HG02970 (cell line): Measurements from ENCODE around the gene TSPEAR.

Source experiments
- ATAC-seq: cut with Tn5 transposase; IDR thresholded peaks from one replicate; pipeline ENCODE4 v1.9.1; 2021; ENCODE audit warnings: mild to moderate bottlenecking, moderate library complexity, moderate number of reproducible peaks; ENCODE audit not compliant: unreplicated experiment, low FRiP score

TSPEAR gene

DNA sequence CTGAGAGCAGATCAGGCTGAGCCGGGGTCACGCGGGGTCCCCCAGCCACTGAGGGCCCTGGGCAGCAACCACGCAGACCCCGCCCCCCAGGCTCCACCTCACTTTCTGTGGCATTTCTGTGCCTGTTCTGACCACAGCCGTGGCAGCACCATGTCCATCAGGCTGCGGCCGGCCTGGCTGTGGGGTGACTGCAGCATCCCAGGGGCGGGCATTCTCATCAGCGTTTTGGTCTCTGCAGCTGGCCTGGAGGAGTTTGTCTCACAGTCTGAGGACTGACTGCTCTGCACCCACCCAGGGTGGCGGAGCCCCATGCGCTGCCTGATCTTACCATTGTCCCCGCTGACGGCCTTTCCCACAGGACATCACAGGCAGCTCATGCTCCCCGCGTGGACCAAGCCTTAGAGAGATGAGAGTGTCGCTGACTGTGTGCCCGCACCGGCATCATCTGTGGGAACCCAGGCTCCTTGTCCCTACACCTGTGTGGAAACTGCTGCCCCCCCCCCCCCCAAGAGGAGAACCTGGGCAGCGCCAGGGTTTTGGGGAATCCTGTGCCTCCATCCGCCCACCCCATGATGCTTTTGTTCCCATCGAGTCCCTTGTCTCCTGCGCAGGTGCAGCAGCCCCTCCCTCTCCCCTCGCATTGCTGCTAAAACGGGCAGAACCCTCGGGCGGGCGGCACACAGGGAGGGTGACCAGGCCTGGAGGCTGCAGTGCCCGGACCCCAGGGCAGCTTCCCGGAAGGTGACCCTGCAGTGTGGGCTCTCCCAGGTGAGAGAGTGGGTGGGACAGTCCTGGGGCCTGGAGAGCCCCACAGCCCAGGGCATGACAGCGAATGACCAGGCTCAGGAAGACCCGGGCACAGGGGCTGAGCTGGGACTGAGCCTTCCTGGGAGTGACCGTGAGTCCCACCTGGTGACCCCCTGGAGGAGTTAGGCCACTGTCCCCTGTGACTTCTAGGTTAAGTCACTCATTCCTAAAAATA is 173.2 kb downstream of the TSPEAR start:
- ATAC-seq: no peak

DNA sequence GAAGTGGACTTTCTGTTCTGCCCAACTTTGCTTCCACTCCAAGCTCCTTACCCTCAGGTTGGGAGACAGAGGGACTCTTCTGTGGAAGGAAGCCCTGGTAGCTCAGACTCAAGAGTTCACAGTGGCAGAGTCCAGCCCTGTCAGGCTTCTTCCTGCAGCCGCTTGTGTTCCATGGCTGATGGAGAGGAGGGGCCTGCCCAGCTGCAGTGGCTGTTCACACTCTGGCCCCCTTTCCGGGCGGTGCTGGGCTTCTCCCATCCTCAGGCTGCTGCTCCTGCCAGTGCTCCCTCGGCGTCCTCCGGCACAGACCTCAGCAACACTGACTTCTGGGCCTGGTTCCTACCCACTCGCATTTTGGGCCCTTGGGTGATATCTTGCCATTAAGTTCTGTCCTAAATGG is 175.4 kb downstream of the TSPEAR start:
- no peak for ATAC-seq

DNA sequence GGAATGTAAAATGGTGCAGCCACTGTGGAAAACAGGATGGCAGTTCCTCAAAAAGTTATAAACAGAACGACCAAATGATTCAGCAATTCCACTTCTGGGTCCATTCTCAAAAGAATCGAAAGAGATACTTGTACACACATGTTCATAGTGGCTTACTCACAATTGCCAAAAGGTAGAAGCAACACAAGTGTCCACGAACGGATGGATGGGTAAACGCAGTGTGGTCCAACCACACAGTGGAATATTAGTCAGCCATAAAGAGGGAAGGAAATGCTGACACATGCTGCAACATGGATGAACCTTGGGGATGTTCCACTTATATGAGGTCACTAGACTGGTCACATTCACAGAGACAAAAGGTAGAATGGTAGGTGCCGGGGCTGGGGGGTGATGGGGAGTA is 176.7 kb downstream of the TSPEAR start:
- ATAC-seq: no peak

GRCh38 chr21:44533891-44534627 is 177.3 kb downstream of the TSPEAR start:
- no peak for ATAC-seq

DNA sequence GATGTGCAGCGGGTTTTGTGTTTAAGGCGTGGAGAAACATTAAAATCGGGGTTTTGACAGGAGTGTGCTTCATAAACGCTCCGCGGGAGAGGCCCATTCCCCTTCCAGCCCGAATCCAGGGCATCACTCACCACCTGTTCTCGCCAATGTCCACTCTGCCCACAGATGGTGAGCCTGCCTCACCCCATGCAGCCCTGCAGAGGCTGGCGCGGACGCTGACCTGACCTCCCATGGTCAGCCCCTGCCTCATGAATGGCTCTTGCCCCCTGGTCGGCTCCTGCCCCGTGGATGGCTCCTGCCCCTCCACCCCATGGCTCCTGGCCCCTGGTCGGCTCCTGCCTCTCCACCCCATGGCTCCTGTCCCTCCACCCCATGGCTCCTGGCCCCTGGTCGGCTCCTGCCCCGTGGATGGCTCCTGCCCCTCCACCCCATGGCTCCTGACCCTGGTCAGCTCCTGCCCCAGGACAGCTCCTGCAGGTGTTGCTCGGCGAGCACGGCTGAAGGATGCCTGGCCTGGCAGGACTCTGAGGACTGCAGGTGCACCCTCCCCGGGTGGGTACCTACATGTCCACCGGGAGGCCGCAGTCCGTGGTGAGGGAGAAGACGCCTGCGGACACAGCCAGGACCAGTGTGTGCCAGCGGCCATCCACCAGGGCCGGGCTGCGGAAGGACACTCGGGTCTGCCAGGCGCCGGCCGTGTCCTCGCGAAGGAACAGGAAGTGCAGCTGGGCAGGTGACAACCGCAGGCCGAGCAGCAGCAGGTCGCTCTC is 178.1 kb downstream of the TSPEAR start:
- no peak for ATAC-seq

DNA sequence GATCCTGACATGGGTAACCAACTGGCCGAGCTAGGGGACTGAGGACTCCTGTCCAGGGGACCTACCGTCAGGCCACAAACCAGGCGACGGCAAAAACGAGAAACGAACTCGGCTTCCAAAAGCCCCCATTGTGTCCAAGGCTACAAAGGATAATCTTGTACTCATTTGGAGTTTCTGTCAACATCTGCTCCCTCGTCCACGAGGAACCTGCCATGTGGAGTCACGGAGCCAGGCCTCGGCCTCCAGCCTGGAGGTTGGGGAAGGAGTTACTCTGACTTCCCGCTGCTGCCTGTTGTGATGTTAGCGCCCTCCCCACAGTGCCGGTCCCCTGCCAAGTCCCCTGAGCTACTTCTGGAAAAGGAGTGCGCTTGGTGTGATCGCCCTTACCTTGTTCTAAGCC is 178.7 kb downstream of the TSPEAR start:
- no peak for ATAC-seq

DNA sequence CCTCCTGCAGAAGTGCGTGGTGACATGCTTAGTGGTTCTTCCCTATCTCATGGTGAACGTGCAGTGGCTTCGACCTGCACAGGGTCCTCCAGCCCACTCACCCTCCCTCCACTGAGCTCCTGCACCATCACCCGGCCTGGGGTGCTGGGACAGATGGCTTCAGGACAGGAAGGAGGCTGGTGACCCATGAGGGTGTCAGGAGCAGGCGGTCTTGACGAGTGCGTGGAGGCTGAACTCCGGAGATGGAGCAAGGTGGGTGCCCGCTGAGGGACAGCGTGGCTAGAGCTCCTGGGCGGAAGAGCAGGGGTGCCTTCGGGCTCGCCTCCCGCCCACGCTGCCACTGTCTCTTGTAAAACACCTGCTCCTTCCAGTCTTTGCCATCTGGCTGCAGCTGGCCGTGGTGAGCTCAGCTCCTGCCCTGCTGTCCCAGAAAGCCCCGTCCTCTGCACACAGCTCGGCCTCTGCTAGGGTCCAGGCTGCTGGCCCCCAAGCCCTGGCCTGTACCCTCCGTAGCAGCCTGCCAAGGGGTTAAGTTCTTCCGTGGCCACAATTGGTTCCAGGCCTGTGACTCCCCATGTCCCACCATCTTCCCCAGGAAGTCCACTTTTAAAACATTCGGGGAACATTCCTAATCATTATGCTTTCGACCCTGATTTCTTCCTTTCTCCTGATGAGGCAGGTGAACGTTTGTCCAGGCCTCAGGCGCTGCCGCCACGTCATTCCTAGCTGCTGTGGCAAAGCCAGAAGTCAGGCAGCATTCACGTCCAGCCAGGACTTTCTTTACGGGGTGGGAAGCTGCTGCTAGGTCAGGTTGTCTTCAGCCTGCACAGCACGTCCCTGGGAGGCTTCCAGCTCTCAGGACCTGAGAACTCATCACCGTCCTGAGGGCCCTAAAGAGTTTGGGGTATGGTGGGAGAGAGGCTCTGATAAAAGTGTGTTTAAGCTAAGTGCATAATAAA is 179.5 kb downstream of the TSPEAR start:
- no peak for ATAC-seq

GRCh38 chr21:44530903-44531605 is 180.3 kb downstream of the TSPEAR start:
- no peak for ATAC-seq

DNA sequence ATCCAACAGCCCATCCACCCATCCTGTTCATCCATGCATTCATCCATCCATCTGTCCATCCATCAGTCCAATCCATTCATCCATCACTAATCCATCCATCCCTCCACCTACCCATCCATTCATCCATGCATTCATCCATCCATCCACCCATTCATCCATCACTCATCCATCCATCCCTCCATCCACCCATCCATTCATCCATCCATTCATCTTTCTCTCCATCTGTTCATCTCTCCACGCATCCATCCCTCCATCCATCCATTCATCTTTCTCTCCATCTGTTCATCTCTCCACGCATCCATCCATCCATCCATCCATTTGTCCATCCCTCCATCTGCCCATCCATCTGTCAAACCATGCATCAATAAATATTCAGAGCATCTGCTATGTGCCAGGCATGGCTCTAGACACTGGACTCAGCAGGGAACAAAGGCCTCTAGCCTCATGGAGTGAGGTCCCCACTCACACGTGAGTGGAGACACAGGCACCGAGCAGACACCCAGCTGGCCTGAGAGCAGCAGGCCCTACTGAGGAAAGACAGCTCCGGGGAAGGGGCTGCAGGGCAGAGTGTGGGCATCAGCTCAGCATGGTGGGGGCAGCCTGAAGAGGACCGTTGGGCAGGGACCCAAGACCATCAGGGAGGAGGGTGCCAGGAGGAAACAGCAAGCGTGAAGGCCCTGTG is 181.0 kb downstream of the TSPEAR start:
- ATAC-seq: no peak

- no peak for ATAC-seq
Observed at GRCh38 chr21:44529503-44530125, 181.8 kb downstream of the TSPEAR start.

DNA sequence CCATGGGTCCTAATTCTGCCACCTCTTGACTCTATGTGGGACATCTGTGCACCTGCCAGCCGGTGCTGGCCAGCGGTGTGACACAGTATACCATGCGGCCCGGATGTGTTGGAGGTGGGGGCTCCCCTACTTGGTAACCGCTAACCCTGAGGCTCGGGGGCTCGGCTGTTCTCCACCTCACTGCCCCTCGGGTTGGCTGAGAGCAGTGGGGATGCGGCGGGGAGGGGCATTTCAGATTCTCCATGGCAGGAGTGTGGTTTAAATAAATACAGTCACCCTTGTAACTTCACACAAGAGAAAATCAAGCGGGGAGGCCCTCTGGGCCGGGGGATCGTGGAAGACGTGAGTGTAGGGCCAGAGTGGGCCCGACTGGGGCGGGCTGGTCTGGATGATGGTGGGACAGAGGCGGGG is 182.4 kb downstream of the TSPEAR start:
- ATAC-seq: no peak

- no peak for ATAC-seq
Observed at GRCh38 chr21:44528634-44528995, 182.8 kb downstream of the TSPEAR start.

- ATAC-seq: no peak
Observed at GRCh38 chr21:44527983-44528633, 183.3 kb downstream of the TSPEAR start.

GRCh38 chr21:44527156-44527982 is 184.0 kb downstream of the TSPEAR start:
- ATAC-seq: no peak

DNA sequence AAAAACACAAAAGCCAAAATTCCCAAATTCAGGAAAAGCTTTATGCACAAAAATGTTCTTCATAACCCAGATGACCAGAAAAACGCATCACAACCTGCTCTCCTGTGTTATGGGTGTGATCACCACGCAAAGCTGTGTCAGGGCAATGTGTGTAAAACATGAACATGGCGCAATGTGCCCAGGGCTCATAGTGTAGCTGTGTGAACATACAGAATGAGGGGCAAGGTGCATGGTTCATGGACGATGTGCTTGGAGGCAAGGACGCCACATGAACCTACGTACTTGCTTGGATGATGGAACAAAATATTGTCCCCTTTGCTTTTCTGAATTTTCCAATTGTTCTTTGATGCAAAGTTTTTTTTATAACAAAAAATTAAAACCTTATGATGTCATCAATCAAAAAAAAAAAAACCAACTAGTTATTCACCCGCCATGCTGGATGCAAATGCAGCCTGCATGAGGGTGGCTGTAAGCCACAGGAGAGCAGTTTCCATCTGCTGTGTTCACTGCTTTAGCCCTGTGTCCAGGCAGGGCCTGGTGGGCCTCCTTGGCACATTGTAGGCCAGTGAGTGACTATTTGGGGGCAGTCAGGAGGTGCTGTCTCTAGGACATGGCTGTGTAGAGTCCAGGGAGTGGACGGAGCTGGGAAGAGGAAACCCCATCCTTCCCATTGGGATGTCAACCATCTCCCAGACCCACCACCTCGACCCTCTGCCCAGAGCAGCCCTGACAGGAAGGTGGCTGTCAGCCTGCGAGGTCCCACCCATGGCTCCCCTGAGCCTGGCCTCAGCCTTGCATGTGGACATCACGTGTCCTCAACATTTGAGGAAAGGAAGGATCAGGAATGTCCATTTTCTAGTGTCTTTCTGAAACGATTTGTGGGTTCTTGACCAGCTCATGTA is 185.0 kb downstream of the TSPEAR start:
- ATAC-seq: no peak
